Omental fat pad (tissue), 4 donors: ENCODE data around the gene RTF2. TPM values are rescaled to one million over a fixed set of nuclear protein-coding genes. Genes with fewer than 3 reads are reported as not detected.

Source experiments
- ATAC-seq: fragments of 150-250 bp; one replicate; pipeline ENCODE4 v1.9.1; 2016; ENCODE audit warnings: mild to moderate bottlenecking, moderate library complexity; ENCODE audit not compliant: low FRiP score
- DNase-seq: peaks from one replicate; pipeline ENCODE4 v3.0.0-alpha.2; 2019; ENCODE audit warnings: low spot score
- CTCF ChIP-seq, 3 donors: fragments of 450-650 bp; IDR thresholded peaks; one replicate each; pipeline ENCODE4 v1.5.1; 2016 to 2017; ENCODE audit warnings: antibody characterized with exemption in 3 of 3, mild to moderate bottlenecking in 3 of 3, moderate library complexity in 2 of 3
- small RNA-seq: library from RNA; depleted of rRNA; stranded (forward); fragments of <200 nt; gene quantifications from one replicate; pipeline ENCODE3, GENCODE V24; 2016
- total RNA-seq, 4 donors: library from RNA; depleted of rRNA; stranded (reverse); fragments of >200 nt; gene quantifications; one replicate each; pipeline ENCODE4 v1.1.0, GENCODE V29; 2016

RTF2 gene
- total RNA-seq, 4 donors from 2014 or later, result 52.7 to 62.9 (median 53.7) TPM

- no peak for DNase-seq
- no peak for TF ChIP-seq CTCF (IDR thresholded peaks at IDR 0.05)
Observed at GRCh38 chr20:56565511-56565910, 97.1 kb downstream of the RTF2 start.

GRCh38 chr20:56566621-56567020 is 98.2 kb downstream of the RTF2 start:
- DNase-seq (no peak), ATAC-seq (no peak)
- no peak for TF ChIP-seq CTCF (IDR thresholded peaks at IDR 0.05)

More at GRCh38 chr20:56565511-56565910, 97.1 kb downstream of the RTF2 start:
- ATAC-seq, result no peak

Small RNAs within 50 kb of the gene (small RNA-seq; reads per million reads assigned to genes)
- gene RPL39P, result not detected

Other genes with a start within 250 kb of the RTF2 start
- not detected for gene MC3R, start 219.9 kb upstream of the RTF2 start, total RNA-seq
- gene FAM210B, start 109.7 kb upstream of the RTF2 start, total RNA-seq, result 10 to 100 TPM; 29.2 to 58.6 (median 39.3) TPM
- gene AURKA, start 76.4 kb upstream of the RTF2 start, total RNA-seq, result 1 to 10 TPM in 3 of 4 donors, under 1 TPM in 1; 0.95 to 4.1 (median 2.5) TPM
- 10 to 100 TPM; 20.8 to 26.8 (median 22.0) TPM for gene CSTF1, start 76.0 kb upstream of the RTF2 start, total RNA-seq
- 10 to 100 TPM in 1 of 4 donors, 1 to 10 TPM in 3; 3.5 to 10.6 (median 6.0) TPM for gene CASS4, start 56.4 kb upstream of the RTF2 start, total RNA-seq
- not detected for gene FAM209A, start 56.1 kb downstream of the RTF2 start, total RNA-seq
- not detected for gene FAM209B, start 64.6 kb downstream of the RTF2 start, total RNA-seq
- gene TFAP2C, start 160.7 kb downstream of the RTF2 start, total RNA-seq, result 10 to 100 TPM in 2 of 4 donors, 1 to 10 TPM in 2; 2.7 to 13.7 (median 7.2) TPM